ENCODE measurements around the gene ADORA2A. TPM values are rescaled to one million over a fixed set of nuclear protein-coding genes. Genes with fewer than 3 reads are reported as not detected.
A peak's percentile ranks its signal among the peaks of the same experiment; 100 is the strongest.

Gene ADORA2A
- total and polyA plus RNA-seq, 10 of the 15 experiments (the other 5 are each of a cell fraction or from before 2014, with no cell fraction given) = 0.69 to 31.2 (median 18.3) TPM

- Histone ChIP-seq H3K27ac (ENCODE audit: control insufficient read depth, insufficient read depth) (no peak overlapping the region), H3K4me1 (ENCODE audit: control insufficient read depth, insufficient read depth, low read length) (peaks cover 26% of the 10 kb centered on the region)
- RAD21 ChIA-PET (ENCODE audit: unreplicated experiment) = interaction anchor here (0.7 to 10.4 kb wide), 8 partner anchors 9 to 99 kb away, joined by 3 to 107 read pairs (median 6); no protein-coding TSS in a partner anchor
- TF ChIP-seq NBN (IDR thresholded peaks at IDR 0.05) = no peak
- no peak for TF ChIP-seq CBX3 (IDR thresholded peaks at IDR 0.05; ENCODE audit: borderline replicate concordance, low read depth)
- TF ChIP-seq MYC (IDR thresholded peaks at IDR 0.05; ENCODE audit: insufficient read depth, insufficient read length, insufficient replicate concordance, low read length, severe bottlenecking) = no peak
- TF ChIP-seq SREBF1 (IDR thresholded peaks at IDR 0.05; ENCODE audit: low read length) = no peak
- TF ChIP-seq KLF5 (IDR thresholded peaks at IDR 0.05; ENCODE audit: partially characterized antibody) = no peak
- no peak for TF ChIP-seq HDGF (IDR thresholded peaks at IDR 0.05)
- peak; percentile 58; the same call in 1 of the 2 replicates for TF ChIP-seq GATAD2B (conservative IDR thresholded peaks at IDR 0.05; ENCODE audit: low read depth)
- peak; percentile 58; the same call in 1 of the 2 replicates for TF ChIP-seq DPF2 (IDR thresholded peaks at IDR 0.05)
- no peak for TF ChIP-seq ATF2 (IDR thresholded peaks at IDR 0.05; ENCODE audit: low read length)
- no peak for TF ChIP-seq CEBPB (IDR thresholded peaks at IDR 0.05; ENCODE audit: borderline replicate concordance in 1 of 2, low read depth in 2 of 2, low read length in 2 of 2)
- TF ChIP-seq ZSCAN29 (IDR thresholded peaks at IDR 0.05) = no peak
- TF ChIP-seq SUZ12 (IDR thresholded peaks at IDR 0.05; ENCODE audit: unreplicated experiment) = no peak
- TF ChIP-seq ASH2L (IDR thresholded peaks at IDR 0.05; ENCODE audit: borderline replicate concordance, low read depth) = no peak
- no peak for TF ChIP-seq IRF3 (IDR thresholded peaks at IDR 0.05)
- no peak for TF ChIP-seq PRDM15 (CRISPR knock-in tag; IDR thresholded peaks at IDR 0.05)
Measured at GRCh38 chr22:24424001-24424900, 3.1 kb upstream of the ADORA2A start.

More at GRCh38 chr22:24424001-24424900, 3.1 kb upstream of the ADORA2A start:
- Histone ChIP-seq H4K20me1 (ENCODE audit: control insufficient read depth, insufficient read depth) (no peaks in the 10 kb centered on the region), H3K27me3 (replicated peaks in 1 of 2; ENCODE audit: control insufficient read depth in 2 of 2, insufficient read depth in 2 of 2, low read length in 1 of 2) (no peaks in the 10 kb centered on the region), H3K9me3 (replicated peaks; ENCODE audit: control insufficient read depth, insufficient read depth, low read length) (no peaks in the 10 kb centered on the region), H3K4me2 (ENCODE audit: control insufficient read depth, insufficient read depth) (peak overlapping the region; percentile 32), H2AFZ (ENCODE audit: control insufficient read depth, low read depth, low read length) (peak overlapping the region; percentile 3), H3K4me3 (peak overlapping the region; percentile 77), H3K9ac (ENCODE audit: control insufficient read depth, insufficient read depth, low read length) (peak overlapping the region; percentile 8; the same call in 1 of the 2 replicates), H3K79me2 (ENCODE audit: control insufficient read depth, insufficient read depth, low read length) (peaks cover 43% of the 10 kb centered on the region), H3K36me3 (ENCODE audit: control insufficient read depth in 2 of 2, insufficient read depth in 2 of 2, low read length in 1 of 2) (no peaks in the 10 kb centered on the region; a peak in 1 of 4 replicates)
- ChIA-PET SMC1A (ENCODE audit: uncharacterized antibody, unreplicated experiment) (interaction anchor here (0.7 to 8.9 kb wide), 10 partner anchors 12 to 99 kb away, joined by 3 to 48 read pairs (median 3); no protein-coding TSS in a partner anchor), CTCF (interaction anchor here (0.6 to 19.9 kb wide), 15 partner anchors 7 to 393 kb away, joined by 3 to 332 read pairs (median 5); no protein-coding TSS in a partner anchor), POLR2A (interaction anchor here (0.8 to 3.7 kb wide), 3 partner anchors 11 to 88 kb away, joined by 3 to 13 read pairs (median 5); no protein-coding TSS in a partner anchor)
- 30% methylated on average over 61 of the region's 105 CpGs for WGBS (ENCODE audit: insufficient coverage, insufficient replicate concordance, low lambda C conversion rate, missing lambda C conversion rate)
- FAIRE-seq (no peak), ATAC-seq (peak; percentile 14), DNase-seq (ENCODE audit: low read depth, low spot score) (no peak)
- in situ Hi-C loops (cut with MboI) = no loop called here
- no TSS peak for BruUV-seq (replicated peaks)
- intact Hi-C loops (cut with micrococcal nuclease; ENCODE audit: unreplicated experiment) = loop anchor here (1.0 kb wide), 2 partner anchors 79 to 101 kb away; no protein-coding TSS in a partner anchor
